Astrocyte of the cerebellum (primary cell): Measurements from ENCODE around the gene ARAP1.

ENCODE experiments used
- DNase-seq: peaks from one replicate; pipeline ENCODE4 v3.0.0-alpha.2; 2011; ENCODE audit warnings: low read depth
- H3K4me3 ChIP-seq: 2 replicates; pipeline ENCODE4 v1.5.1; 2011; ENCODE audit warnings: mild to moderate bottlenecking, low read depth, low read length, moderate library complexity
- in situ Hi-C: cut with HindIII; loops from 2 replicates; pipeline ENCODE4 v1.10.0; 2017; ENCODE audit warnings: low sequenced_read_pairs
- TF ChIP-seq, protein P1 (sequence below): IDR thresholded peaks from 2 replicates; pipeline ENCODE4 v1.5.1; 2012; ENCODE audit warnings: low read length, low read depth, moderate library complexity, mild to moderate bottlenecking; ENCODE audit errors: missing control alignments

Gene ARAP1

GRCh38 chr11:72669527-72669926, 82.7 kb downstream of the ARAP1 start:
- DNase-seq = peak; percentile 15
- TF ChIP-seq, protein P1, sequence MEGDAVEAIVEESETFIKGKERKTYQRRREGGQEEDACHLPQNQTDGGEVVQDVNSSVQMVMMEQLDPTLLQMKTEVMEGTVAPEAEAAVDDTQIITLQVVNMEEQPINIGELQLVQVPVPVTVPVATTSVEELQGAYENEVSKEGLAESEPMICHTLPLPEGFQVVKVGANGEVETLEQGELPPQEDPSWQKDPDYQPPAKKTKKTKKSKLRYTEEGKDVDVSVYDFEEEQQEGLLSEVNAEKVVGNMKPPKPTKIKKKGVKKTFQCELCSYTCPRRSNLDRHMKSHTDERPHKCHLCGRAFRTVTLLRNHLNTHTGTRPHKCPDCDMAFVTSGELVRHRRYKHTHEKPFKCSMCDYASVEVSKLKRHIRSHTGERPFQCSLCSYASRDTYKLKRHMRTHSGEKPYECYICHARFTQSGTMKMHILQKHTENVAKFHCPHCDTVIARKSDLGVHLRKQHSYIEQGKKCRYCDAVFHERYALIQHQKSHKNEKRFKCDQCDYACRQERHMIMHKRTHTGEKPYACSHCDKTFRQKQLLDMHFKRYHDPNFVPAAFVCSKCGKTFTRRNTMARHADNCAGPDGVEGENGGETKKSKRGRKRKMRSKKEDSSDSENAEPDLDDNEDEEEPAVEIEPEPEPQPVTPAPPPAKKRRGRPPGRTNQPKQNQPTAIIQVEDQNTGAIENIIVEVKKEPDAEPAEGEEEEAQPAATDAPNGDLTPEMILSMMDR = no peak
- in situ Hi-C loops = no loop called here
- H3K4me3 ChIP-seq = no peak overlapping the region

DNA sequence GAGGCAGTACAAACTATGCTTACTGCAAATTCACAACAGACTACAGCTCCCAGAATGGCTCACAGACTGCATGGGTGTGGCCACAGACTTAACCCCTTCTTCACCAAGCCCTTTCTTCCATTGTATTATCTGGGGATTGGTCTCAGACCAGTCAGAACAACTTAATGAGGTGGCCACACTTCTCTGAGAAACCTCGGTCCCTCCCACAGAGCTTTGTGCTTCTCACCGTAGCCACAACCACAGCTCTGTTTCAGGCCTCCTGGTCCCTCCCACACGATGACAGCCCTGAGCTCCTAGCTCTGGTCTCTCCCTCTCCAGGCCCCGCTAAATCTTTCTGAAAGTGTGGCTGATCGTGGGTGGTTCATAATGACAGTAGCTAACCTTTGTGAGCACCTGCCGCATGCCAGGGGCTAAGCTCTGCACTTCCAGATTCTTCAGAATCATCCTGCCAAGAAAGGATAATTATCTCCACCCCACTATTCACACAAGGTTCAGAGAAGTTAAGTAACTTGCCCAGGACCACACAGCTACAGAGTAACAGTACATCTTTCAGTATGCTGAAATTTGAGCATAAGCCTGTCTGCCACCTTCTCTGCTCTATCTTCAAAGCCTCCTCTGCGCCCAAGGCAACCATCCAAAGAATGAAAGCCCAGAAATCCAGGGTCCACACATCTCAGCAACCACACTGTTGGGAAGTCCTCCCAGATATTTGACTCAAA, 83.4 kb downstream of the ARAP1 start:
- no peak overlapping the region for H3K4me3 ChIP-seq
- in situ Hi-C loops = no loop called here
- TF ChIP-seq, protein P1 = no peak
- no peak for DNase-seq

DNA sequence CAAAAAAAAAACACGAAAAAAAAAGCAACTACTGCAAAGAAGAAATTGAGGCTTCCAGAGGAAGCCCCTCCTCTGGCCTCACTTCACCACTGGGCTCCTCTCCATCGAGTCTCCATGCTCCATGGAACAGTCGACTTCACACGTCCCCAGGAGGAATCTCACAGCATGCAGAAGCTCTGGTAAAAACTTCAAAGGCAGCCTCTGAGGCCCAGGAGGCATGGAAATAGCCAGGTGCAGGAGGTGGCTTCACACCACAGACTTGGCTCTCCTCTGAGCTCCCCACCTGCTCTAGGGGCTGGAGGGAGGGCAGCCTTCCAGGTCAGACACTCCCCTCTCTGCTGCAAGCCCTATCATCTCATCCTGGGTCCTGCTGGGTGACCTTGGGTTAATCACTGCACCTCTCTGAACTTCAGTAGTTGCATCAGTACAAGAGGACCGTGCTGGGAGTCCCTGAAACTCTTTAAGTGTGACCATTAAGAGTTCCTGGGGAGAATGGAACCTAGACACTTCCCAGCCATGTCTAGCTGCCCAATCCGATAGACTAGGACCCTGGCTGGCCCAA, 86.2 kb downstream of the ARAP1 start:
- in situ Hi-C loops = no loop called here

DNA sequence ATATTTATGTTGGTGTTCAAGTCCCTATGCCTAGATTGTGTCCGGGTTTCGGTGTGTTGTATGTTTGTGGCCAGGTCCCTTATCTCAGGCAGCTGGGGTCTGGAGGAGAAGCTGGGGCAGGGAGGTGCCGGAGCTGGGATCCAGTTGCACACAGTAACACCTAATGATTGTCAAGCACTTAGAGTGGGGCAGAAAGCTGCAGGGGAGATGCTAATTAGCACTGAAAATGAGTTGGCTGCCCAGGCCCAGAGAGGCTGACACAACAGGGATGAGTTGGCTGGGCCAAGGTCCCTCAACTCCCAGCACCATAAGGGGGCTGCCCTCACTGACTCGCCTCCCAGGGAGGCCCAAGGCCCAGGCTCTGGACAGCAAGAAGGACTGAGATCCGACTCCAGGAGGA, 90.2 kb downstream of the ARAP1 start:
- no peak for DNase-seq
- no peak overlapping the region for H3K4me3 ChIP-seq
- TF ChIP-seq, protein P1 = no peak
- in situ Hi-C loops = no loop called here

More for the DNA sequence above, 86.2 kb downstream of the ARAP1 start:
- TF ChIP-seq, protein P1 = no peak
- H3K4me3 ChIP-seq = no peak overlapping the region
- DNase-seq = no peak

- H3K4me3 ChIP-seq = no peak overlapping the region
- in situ Hi-C loops = no loop called here
- TF ChIP-seq, protein P1 = no peak
- DNase-seq = no peak
These were observed 90.7 kb downstream of the ARAP1 start for GRCh38 chr11:72661486-72661885.

GRCh38 chr11:72658989-72659640, 93.1 kb downstream of the ARAP1 start:
- H3K4me3 ChIP-seq = no peak overlapping the region
- TF ChIP-seq, protein P1 = no peak
- no peak for DNase-seq
- in situ Hi-C loops = loop anchor here (5.0 to 10.0 kb wide), 2 partner anchors 114 to 212 kb away; no protein-coding TSS in a partner anchor
